ENCODE results near the gene LIN54. TPM values are rescaled to one million over a fixed set of nuclear protein-coding genes. Genes with fewer than 3 reads are reported as not detected.
"Not testable (repeated sequence)": the region's sequence is repeated elsewhere in the genome, so short reads cannot be mapped to it uniquely, and the experiment has no call there.

Gene LIN54
- total and polyA plus RNA-seq, 2 of the 4 experiments (the other 2 are of a cell fraction) = 5.3 to 26.9 TPM

- Histone ChIP-seq H4K91ac (ENCODE audit: insufficient read depth, low read depth, low read length) (no peak overlapping the region), H2AK9ac (replicated peaks; ENCODE audit: low read depth, low read length, poor library complexity) (no peak overlapping the region), H3K9ac (ENCODE audit: low read depth, low read length) (no peak overlapping the region), H2AFZ (replicated peaks; ENCODE audit: low read length, poor library complexity) (no peak overlapping the region), H2BK5ac (ENCODE audit: low read depth, low read length, poor library complexity, severe bottlenecking) (no peak overlapping the region), H3K14ac (replicated peaks; ENCODE audit: low read depth, low read length) (no peak overlapping the region), H4K8ac (ENCODE audit: low read depth in 2 of 2, low read length in 2 of 2) (no peak overlapping the region), H4K5ac (ENCODE audit: low read depth, low read length) (no peak overlapping the region), H3K4me3 (ENCODE audit: insufficient read depth, low read depth, low read length) (no peak overlapping the region), H3K36me3 (ENCODE audit: control insufficient read depth, insufficient read depth, low read length) (no peaks in the 10 kb centered on the region), H3K4me1 (ENCODE audit: control insufficient read depth, insufficient read depth, low read length) (no peaks in the 10 kb centered on the region), H3K79me1 (ENCODE audit: low read depth in 1 of 2, low read length in 2 of 2) (peaks cover 20 to 40% of the 10 kb centered on the region in 2 experiments), H3K4me2 (ENCODE audit: low read depth, low read length) (no peak overlapping the region), H2BK120ac (ENCODE audit: low read depth, low read length) (no peak overlapping the region), H3K27me3 (ENCODE audit: control insufficient read depth, insufficient read depth, low read length) (no peaks in the 10 kb centered on the region), H3K27ac (ENCODE audit: insufficient read depth, low read length) (no peak overlapping the region), H3K9me1 (ENCODE audit: insufficient read depth, low read length) (peaks cover 2% of the 10 kb centered on the region; the same call in 1 of the 2 replicates), H3K9me3 (ENCODE audit: control insufficient read depth, insufficient read depth, low read length) (no peaks in the 10 kb centered on the region), H4K20me1 (ENCODE audit: insufficient read depth, low read length) (no peaks in the 10 kb centered on the region), H3K4ac (ENCODE audit: low read depth, low read length) (no peak overlapping the region), H3K56ac (ENCODE audit: extremely low read depth, insufficient read depth, low read length) (no peak overlapping the region), H3K23ac (ENCODE audit: low read depth, low read length) (no peak overlapping the region), H2AK5ac (ENCODE audit: low read depth, low read length) (no peak overlapping the region), H2BK15ac (ENCODE audit: low read depth, low read length) (no peak overlapping the region), H3K18ac (ENCODE audit: low read depth, low read length) (no peak overlapping the region), H2BK20ac (ENCODE audit: low read depth, low read length) (no peak overlapping the region)
- TF ChIP-seq MXI1 (IDR thresholded peaks at IDR 0.05; ENCODE audit: borderline replicate concordance, low read depth, low read length) (no peak), CEBPB (IDR thresholded peaks at IDR 0.05; ENCODE audit: low read depth, low read length) (peak; percentile 31; the same call in 1 of the 2 replicates), MAFK (IDR thresholded peaks at IDR 0.05; ENCODE audit: low read depth, low read length) (0 out of 2 replicates have a peak, but pooled peaks have one; percentile 1)
- dilution Hi-C loops (cut with HindIII; ENCODE audit: low sequenced_read_pairs, unreplicated experiment) = no loop called here
- peak; percentile 44 for DNase-seq
- no peak for ATAC-seq (ENCODE audit: low read depth)
- in situ Hi-C loops (cut with MboI; ENCODE audit: low sequenced_read_pairs) = loop anchor here (25.0 kb wide), 1 partner anchor 607 kb away; the partner anchor contains the start of genes ENOPH1 and HNRNPDL
- no TSS peak for BruUV-seq (replicated peaks)
- intact Hi-C loops (cut with micrococcal nuclease) = no loop called here
- no CpG with 5 or more reads among the region's 14 CpGs for WGBS, 2 experiments (ENCODE audit: extremely low coverage in 2 of 2, insufficient read length in 1 of 2)
- POLR2A ChIA-PET (ENCODE audit: unreplicated experiment) = no interaction called here
- CTCF ChIA-PET = no interaction called here
Measured at GRCh38 chr4:83043801-83044407, 33.3 kb upstream of the LIN54 start.

DNA sequence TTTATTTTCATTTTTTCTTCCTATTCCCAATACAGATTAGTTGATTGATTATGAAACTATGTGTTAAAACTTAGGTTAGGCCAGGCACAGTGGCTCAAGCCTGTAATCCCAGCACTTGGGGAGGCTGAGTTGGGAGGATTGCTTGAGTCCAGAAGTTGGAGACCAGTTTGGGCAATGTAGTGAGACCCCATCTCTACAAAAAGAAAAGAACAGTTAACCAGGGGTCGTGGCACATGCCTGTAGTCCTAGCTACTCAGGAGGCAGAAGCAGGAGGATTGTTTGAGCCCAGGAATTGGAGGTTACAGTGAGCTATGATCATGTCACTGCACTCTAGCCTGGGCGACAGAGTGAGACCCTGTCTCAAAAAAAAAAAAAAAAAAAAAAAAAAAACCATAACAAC is 32.5 kb upstream of the LIN54 start:
- POLR2A ChIA-PET (ENCODE audit: unreplicated experiment); H3K9me1 ChIP-seq (ENCODE audit: insufficient read depth, low read length); H3K4me2 ChIP-seq (ENCODE audit: low read depth, low read length); H3K4ac ChIP-seq (ENCODE audit: low read depth, low read length); H4K91ac ChIP-seq (ENCODE audit: insufficient read depth, low read depth, low read length); H2BK5ac ChIP-seq (ENCODE audit: low read depth, low read length, poor library complexity, severe bottlenecking); H3K27me3 ChIP-seq (ENCODE audit: control insufficient read depth, insufficient read depth, low read length); BruUV-seq (replicated peaks); H3K9ac ChIP-seq (ENCODE audit: low read depth, low read length); ATAC-seq (ENCODE audit: low read depth); H3K27ac ChIP-seq (ENCODE audit: insufficient read depth, low read length); intact Hi-C loops (cut with micrococcal nuclease); H3K14ac ChIP-seq (replicated peaks; ENCODE audit: low read depth, low read length); H3K23ac ChIP-seq (ENCODE audit: low read depth, low read length); H4K5ac ChIP-seq (ENCODE audit: low read depth, low read length); H4K8ac ChIP-seq (ENCODE audit: low read depth in 2 of 2, low read length in 2 of 2); H3K56ac ChIP-seq (ENCODE audit: extremely low read depth, insufficient read depth, low read length); H3K18ac ChIP-seq (ENCODE audit: low read depth, low read length); H4K20me1 ChIP-seq (ENCODE audit: insufficient read depth, low read length); DNase-seq; H3K4me3 ChIP-seq (ENCODE audit: insufficient read depth, low read depth, low read length); H3K4me1 ChIP-seq (ENCODE audit: control insufficient read depth, insufficient read depth, low read length); H3K9me3 ChIP-seq (ENCODE audit: control insufficient read depth, insufficient read depth, low read length); H3K36me3 ChIP-seq (ENCODE audit: control insufficient read depth, insufficient read depth, low read length); H2BK120ac ChIP-seq (ENCODE audit: low read depth, low read length); H2AK9ac ChIP-seq (replicated peaks; ENCODE audit: low read depth, low read length, poor library complexity); H2AK5ac ChIP-seq (ENCODE audit: low read depth, low read length); H2BK20ac ChIP-seq (ENCODE audit: low read depth, low read length); H2BK15ac ChIP-seq (ENCODE audit: low read depth, low read length); H2AFZ ChIP-seq (replicated peaks; ENCODE audit: low read length, poor library complexity); dilution Hi-C loops (cut with HindIII; ENCODE audit: low sequenced_read_pairs, unreplicated experiment); CTCF ChIA-PET: not testable (repeated sequence)
- in situ Hi-C loops (cut with MboI; ENCODE audit: low sequenced_read_pairs) = loop anchor here (25.0 kb wide), 1 partner anchor 606 kb away; the partner anchor contains the start of genes ENOPH1 and HNRNPDL
- no CpG with 5 or more reads among the region's 2 CpGs for WGBS, 2 experiments (ENCODE audit: extremely low coverage in 2 of 2, insufficient read length in 1 of 2)
- H3K79me1 ChIP-seq (ENCODE audit: low read depth in 1 of 2, low read length in 2 of 2) = peaks cover 22 to 41% of the 10 kb centered on the region in 2 experiments

Data from IMR-90 (cell line).